Gastrocnemius medialis (tissue), 4 donors: ENCODE data around the gene LPAR1.
A peak's percentile ranks its signal among the peaks of the same experiment; 100 is the strongest.

Experiments used
- POLR2A ChIP-seq, 2 donors: fragments of 450-650 bp; IDR thresholded peaks; one replicate each; pipeline ENCODE4 v1.6.1; 2017; ENCODE audit warnings: antibody characterized with exemption in 2 of 2, mild to moderate bottlenecking in 2 of 2, moderate library complexity in 2 of 2
- TF ChIP-seq, protein P1 (sequence below), 5 experiments: fragments of 450-650 bp in 3 of 5; fragments of 200-600 bp in 2 of 5; sonication (generic) in 2 of 5; IDR thresholded peaks in 4 of 5; conservative IDR thresholded peaks in 1 of 5; 1 replicate in 4 of 5; 2 replicates in 1 of 5; pipeline ENCODE4 v1.5.1; 2016 to 2019; ENCODE audit warnings: antibody characterized with exemption in 5 of 5, mild to moderate bottlenecking in 3 of 5, moderate library complexity in 3 of 5

DNA sequence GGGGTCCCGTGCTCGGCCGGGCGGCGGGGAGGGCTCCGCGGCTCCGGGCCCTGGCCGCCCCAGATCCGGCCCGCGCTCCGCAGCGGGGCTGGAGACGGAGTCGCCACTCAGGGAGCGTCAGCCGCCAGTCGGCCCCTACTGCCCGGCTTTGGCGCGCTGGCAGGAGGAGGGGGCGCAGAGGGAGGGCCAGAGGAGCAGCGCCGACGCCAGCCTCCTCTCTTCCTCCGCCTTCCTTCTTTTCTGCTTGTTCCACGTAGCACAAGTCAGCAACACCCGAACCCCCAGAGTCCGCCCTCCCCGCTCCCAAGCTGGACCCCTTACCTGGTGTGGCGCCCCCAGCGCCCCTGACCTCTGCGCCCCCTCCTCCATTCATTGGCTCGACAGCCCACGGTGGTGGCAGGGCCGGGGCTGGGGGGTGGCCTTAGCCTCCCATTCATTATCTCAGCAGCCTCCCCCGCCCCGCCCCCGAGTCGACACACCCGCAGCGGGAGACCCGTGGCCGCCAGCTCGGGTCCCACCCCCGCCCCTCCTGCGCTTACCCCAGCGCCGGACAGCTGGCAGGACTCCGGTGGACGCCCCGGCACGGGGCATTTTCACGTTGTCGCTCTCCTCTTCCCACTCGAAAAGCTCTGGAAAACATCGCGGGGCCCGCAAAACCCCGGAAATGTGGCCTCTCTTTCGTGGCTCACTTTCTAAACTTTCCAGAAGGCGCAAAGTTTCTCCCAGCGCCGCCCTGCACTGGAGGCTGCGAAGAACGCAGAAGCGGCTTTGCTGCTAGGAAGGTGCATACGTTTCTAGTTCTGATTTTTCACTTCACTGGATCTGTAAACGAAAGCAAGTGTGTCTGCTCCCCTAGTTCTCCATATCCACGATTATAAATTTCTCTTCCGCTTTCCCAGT lies at the start of gene LPAR1:
- peak in 1 of 2 donors; percentile 7 for TF ChIP-seq POLR2A (IDR thresholded peaks at IDR 0.05)
- TF ChIP-seq, protein P1, sequence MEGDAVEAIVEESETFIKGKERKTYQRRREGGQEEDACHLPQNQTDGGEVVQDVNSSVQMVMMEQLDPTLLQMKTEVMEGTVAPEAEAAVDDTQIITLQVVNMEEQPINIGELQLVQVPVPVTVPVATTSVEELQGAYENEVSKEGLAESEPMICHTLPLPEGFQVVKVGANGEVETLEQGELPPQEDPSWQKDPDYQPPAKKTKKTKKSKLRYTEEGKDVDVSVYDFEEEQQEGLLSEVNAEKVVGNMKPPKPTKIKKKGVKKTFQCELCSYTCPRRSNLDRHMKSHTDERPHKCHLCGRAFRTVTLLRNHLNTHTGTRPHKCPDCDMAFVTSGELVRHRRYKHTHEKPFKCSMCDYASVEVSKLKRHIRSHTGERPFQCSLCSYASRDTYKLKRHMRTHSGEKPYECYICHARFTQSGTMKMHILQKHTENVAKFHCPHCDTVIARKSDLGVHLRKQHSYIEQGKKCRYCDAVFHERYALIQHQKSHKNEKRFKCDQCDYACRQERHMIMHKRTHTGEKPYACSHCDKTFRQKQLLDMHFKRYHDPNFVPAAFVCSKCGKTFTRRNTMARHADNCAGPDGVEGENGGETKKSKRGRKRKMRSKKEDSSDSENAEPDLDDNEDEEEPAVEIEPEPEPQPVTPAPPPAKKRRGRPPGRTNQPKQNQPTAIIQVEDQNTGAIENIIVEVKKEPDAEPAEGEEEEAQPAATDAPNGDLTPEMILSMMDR (IDR thresholded peaks at IDR 0.05 in 4 of 5, conservative IDR thresholded peaks at IDR 0.05 in 1 of 5), result no peak
